HL-60 (cell line): ENCODE results near the gene GRIP2.

ENCODE experiments used
- GABPA ChIP-seq: IDR thresholded peaks from 2 replicates; pipeline ENCODE4 v1.6.1; 2012; ENCODE audit warnings: low read depth
- POLR2AphosphoS5 ChIP-seq: IDR thresholded peaks from 2 replicates; pipeline ENCODE4 v1.6.1; 2012; ENCODE audit warnings: low read depth
- SPI1 ChIP-seq: IDR thresholded peaks from 2 replicates; pipeline ENCODE4 v1.6.1; 2012; ENCODE audit warnings: low read depth, mild to moderate bottlenecking, borderline replicate concordance
- TF ChIP-seq, protein P1 (sequence below): IDR thresholded peaks from 2 replicates; pipeline ENCODE4 v1.6.1; 2012; ENCODE audit warnings: low read depth; ENCODE audit not compliant: insufficient replicate concordance
- TF ChIP-seq, protein P2 (sequence below): IDR thresholded peaks from one replicate; pipeline ENCODE4 v1.5.1; 2011; ENCODE audit warnings: low read length, control low read depth, inconsistent platforms; ENCODE audit not compliant: insufficient read depth

DNA sequence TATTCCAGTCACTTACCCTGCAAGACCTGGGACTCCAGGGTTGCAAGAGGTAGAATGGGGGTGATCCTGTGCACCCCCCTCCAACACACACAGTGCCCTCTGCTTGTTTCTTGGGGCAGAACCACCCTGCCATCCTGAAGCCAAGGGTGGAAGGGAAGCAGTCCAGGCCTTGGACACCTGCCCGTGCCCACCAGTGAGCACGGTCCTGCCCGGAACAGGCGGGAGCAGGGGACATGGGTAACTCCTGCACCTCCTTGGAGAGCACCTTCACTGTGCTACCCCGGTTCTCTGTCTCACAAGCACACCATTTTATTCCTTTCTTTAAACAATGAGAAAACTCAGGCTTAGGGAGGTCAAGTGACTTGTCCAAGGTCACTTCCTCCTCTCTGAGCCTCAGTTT, 80.8 kb downstream of the GRIP2 start:
- TF ChIP-seq, protein P1, sequence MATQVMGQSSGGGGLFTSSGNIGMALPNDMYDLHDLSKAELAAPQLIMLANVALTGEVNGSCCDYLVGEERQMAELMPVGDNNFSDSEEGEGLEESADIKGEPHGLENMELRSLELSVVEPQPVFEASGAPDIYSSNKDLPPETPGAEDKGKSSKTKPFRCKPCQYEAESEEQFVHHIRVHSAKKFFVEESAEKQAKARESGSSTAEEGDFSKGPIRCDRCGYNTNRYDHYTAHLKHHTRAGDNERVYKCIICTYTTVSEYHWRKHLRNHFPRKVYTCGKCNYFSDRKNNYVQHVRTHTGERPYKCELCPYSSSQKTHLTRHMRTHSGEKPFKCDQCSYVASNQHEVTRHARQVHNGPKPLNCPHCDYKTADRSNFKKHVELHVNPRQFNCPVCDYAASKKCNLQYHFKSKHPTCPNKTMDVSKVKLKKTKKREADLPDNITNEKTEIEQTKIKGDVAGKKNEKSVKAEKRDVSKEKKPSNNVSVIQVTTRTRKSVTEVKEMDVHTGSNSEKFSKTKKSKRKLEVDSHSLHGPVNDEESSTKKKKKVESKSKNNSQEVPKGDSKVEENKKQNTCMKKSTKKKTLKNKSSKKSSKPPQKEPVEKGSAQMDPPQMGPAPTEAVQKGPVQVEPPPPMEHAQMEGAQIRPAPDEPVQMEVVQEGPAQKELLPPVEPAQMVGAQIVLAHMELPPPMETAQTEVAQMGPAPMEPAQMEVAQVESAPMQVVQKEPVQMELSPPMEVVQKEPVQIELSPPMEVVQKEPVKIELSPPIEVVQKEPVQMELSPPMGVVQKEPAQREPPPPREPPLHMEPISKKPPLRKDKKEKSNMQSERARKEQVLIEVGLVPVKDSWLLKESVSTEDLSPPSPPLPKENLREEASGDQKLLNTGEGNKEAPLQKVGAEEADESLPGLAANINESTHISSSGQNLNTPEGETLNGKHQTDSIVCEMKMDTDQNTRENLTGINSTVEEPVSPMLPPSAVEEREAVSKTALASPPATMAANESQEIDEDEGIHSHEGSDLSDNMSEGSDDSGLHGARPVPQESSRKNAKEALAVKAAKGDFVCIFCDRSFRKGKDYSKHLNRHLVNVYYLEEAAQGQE: no peak
- TF ChIP-seq, protein P2, sequence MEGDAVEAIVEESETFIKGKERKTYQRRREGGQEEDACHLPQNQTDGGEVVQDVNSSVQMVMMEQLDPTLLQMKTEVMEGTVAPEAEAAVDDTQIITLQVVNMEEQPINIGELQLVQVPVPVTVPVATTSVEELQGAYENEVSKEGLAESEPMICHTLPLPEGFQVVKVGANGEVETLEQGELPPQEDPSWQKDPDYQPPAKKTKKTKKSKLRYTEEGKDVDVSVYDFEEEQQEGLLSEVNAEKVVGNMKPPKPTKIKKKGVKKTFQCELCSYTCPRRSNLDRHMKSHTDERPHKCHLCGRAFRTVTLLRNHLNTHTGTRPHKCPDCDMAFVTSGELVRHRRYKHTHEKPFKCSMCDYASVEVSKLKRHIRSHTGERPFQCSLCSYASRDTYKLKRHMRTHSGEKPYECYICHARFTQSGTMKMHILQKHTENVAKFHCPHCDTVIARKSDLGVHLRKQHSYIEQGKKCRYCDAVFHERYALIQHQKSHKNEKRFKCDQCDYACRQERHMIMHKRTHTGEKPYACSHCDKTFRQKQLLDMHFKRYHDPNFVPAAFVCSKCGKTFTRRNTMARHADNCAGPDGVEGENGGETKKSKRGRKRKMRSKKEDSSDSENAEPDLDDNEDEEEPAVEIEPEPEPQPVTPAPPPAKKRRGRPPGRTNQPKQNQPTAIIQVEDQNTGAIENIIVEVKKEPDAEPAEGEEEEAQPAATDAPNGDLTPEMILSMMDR: no peak
- TF ChIP-seq POLR2AphosphoS5: no peak
- no peak for TF ChIP-seq SPI1
- TF ChIP-seq GABPA: no peak
